Measurements from ENCODE around the gene MTR.
"Not testable (repeated sequence)": the region's sequence is repeated elsewhere in the genome, so short reads cannot be mapped to it uniquely, and the experiment has no call there.

Gene MTR

DNA sequence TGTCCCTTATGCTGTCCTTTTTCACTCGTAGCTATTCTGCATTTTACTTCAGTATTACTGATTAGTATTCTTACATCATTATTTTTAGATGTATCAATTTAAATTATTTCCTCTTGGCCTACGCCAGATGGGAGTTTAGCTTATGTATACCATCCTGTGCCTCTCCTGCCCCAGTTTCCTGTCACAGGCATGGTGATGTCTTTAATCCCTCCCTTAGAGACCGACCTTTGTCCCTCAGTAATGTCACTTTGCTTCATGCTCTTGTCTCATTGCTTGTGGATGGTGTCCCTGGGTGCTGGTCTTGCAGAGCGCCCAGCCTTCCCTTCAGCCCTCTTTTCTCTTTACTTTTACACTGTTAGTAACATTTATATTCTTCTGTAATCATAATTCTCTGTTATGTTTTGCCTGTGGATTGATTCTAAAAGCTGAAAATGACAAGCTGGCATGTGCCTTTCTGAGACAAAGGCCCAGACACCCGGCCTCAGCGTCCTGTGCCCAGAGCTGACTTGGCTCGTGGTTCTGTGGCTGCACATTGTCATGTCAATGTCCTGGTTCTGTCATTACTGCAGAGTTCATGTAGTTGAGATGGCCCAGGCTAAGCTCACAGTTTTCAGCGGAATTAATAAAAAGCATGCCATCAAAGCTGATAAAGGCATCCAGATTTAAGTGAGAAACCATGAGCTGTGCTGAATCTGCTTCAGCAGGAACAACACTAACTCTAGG is 100.7 kb downstream of the MTR start:
- DNase-seq (ENCODE audit: low read depth in 1 of 2, low spot score in 1 of 2) = no peak

DNA sequence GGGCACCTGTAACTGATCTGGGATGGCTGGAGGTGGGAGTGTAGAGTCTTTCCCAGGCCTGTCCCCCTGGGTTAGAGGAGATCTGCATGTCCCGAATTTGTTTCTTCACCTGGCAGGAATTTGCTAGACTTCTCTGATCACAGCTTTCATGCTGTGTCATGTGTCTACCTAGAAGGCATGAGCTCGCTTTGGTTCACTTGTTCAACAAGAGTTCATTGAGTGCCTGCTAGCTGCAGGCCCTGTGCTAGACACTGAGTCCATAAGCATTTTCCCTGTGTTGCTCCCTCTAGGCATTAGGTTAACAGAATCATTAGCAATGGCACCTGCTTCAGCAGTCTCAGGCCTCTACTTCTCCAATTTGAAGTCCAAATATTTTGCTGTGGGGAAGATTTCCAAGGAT is 101.6 kb downstream of the MTR start:
- DNase-seq (ENCODE audit: low read depth in 1 of 2, low spot score in 1 of 2) = no peak

DNA sequence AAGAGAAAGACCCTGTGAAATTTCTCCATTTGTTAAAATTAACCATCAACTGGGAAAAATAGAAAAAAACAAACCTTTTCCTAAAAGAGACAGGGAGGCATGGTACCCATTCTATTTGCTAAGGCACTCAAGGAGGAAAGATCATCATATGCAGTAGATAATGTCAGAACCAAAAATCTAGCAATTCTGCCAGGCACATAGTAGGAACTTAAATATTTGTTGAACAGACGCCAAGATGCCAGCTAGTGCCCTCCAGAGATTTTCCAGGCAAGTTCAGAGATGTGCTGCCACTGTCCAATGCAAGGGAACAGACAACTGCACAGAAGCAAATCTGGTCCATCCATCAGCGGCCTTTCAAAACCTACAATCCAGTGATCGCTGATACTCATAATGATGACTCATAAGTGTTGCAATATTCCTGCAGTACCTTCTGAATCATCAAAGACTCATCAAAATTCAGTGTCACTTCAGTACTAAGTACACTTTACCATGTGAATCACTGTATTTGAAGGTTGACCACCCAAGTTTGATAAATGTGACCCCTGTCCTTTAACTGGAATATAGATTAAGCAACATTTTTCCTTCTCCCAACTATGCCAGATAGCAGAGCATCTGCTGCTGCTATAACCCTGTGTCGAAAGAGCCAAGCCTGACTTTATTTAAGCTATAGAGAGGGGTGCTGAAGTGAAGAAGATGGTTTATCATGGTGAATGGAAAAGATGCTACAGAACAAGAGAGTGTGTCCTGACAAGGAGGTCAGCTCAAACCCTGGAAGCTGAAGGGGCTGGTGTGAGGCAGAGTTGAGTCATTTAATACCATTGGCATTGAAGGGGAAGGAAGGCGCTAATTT is 110.0 kb downstream of the MTR start:
- DNase-seq (ENCODE audit: low read depth in 1 of 2, low spot score in 1 of 2) = no peak

DNA sequence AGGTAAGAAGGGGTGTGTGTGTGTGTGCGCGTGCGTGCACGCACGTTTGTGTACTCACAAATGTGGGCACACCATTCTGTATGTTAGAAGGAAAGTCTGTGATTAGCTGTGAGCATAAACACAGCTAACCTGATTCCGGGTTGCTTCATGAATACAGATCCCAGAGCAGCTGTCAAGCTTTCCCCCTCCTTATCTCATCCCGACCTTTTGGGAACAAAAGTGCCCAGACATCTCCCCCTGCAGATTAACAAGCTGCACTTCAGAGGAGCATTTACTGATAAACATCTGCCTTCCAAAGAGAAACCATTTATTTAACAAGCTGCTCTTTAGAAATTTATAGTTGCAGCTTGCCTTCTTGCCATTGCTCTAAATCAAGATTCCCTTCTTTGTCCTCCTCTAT is 112.1 kb downstream of the MTR start:
- DNase-seq (ENCODE audit: low read depth in 1 of 2, low spot score in 1 of 2) = no peak

DNA sequence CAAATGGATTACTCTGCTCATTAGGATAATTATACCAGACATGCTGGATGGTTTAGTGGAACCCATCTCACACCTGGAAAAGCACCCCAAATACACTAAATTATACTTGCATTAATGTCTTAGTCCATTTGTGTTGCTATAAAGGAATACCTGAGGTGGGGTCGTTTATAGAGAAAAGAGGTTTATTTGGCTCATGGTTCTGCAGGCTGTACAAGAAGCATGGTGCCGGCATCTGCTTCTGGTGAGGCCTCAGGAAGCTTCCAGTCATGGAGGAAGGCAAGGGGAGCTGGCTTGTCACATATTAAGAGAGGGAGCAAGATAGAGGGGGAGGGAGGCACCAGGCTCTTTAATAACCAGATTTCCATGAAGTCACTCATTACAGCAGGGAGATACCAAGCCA is 113.6 kb downstream of the MTR start:
- no peak for DNase-seq (ENCODE audit: low read depth in 1 of 2, low spot score in 1 of 2)

DNA sequence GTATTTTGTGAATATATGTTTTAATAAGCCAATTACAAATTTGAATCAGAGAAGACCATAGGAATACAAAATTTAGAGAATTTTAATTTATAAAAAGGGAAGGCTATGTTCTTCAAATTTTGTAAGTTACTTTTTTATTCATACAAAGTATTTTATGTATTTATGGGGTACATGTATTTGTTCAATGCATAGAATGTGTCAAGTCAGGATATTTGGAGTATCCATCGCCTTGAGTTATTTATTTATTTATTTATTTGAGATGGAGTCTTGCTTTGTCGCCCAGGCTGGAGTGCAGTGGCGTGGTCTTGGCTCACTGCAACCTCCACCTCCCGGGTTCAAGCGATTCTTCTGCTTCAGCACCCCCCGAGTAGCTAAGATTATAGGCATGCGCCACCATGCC is 116.0 kb downstream of the MTR start:
- DNase-seq (ENCODE audit: low read depth in 1 of 2, low spot score in 1 of 2) = not testable (repeated sequence)

DNA sequence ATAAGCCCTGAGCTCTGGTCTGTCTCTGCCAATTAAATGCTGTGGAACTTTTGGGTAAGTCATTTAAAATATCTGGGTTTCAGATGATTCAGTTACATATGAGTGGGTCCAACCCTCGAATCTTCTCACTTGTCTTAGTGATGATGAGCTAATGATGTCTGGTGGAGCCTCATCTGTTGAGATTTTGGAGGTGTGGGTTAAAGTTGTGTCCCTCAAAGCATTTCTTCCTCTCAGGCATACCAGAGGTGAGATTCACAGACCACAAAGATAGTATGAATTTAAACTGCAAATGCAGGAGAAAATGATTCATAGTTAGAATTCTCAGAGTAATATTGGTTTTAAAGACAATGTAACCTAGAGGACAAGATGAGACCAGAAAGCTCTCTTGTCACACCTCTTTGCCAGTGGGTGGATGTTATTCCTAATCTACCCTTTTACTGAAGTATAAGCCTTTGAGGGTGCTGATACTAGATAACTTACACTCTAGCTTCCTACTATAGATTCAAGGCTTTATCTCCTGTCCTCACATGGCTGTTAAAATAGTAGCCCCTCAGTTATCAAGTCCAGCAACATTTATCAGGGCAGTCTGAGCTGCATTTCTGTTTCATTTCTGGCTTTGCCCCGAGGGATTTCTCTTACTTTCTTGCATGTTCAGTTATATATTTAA is 118.4 kb downstream of the MTR start:
- no peak for DNase-seq (ENCODE audit: low read depth in 1 of 2, low spot score in 1 of 2)

DNA sequence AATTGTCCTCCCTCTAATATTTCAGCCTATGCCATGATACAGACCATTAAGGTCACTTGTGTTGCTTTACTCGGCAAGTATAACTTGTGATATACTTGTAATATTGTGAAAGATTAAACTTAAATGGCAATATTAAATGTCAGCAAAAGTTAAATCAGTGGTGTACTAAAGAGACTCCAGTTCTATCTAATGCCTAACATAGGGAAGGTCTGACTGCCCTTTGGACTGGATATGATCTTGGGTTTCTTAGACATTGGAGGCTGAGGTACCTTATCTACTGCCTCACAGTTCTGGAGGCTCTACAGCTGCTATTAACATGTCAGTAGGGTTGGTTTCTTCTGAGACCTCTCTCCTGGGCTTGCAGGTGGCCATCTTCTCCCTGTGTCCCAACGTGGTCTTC is 119.3 kb downstream of the MTR start:
- no peak for DNase-seq (ENCODE audit: low read depth in 1 of 2, low spot score in 1 of 2)

DNA sequence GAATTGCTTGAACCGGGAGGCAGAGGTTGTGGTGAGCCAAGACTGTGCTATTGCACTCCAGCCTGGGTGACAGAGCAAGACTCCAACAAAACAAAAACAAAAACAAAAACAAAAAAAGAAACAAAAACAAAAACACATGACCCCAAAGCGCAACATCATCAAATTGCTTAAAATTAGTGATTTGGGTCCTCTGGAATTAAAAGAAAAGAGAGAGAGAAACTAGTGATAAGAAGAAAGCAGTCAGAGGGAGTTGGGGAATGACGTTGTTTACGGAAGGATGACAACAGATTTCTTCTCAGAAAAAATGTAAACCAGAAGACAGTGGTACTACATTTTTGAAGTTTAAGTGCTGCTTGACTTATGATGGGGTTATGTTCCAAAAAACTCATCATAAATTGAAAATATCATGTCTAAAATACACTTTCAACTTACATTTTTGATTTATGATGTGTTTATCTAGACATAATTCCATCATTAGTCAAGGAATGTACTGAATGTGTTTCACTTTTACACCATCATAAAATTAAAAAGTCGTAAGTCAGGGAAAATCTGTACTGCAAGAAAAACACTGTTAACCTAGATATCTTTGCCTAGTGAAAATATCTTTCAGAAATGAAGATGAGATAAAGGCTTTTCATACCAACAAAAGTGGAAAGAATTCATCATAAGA is 121.2 kb downstream of the MTR start:
- DNase-seq (ENCODE audit: low read depth in 1 of 2, low spot score in 1 of 2) = no peak

DNA sequence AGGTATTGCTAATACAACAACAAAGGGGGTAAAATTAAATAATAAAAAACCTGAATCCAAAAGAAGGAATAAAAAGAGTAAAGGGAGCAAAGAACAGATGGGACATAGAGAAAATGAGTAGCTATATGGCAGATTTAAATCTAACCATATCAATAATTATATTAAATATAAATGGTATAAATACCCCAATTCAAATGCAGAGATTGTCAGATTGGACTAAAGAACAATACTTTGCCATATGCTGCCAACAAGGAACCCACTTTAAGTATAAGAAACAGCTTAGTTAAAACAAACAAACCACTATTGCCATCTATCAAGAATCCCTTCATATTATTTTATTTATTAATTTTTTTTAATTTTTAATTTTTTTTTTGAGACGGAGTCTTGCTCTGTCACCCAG is 122.4 kb downstream of the MTR start:
- DNase-seq (ENCODE audit: low read depth in 1 of 2, low spot score in 1 of 2) = no peak

DNA sequence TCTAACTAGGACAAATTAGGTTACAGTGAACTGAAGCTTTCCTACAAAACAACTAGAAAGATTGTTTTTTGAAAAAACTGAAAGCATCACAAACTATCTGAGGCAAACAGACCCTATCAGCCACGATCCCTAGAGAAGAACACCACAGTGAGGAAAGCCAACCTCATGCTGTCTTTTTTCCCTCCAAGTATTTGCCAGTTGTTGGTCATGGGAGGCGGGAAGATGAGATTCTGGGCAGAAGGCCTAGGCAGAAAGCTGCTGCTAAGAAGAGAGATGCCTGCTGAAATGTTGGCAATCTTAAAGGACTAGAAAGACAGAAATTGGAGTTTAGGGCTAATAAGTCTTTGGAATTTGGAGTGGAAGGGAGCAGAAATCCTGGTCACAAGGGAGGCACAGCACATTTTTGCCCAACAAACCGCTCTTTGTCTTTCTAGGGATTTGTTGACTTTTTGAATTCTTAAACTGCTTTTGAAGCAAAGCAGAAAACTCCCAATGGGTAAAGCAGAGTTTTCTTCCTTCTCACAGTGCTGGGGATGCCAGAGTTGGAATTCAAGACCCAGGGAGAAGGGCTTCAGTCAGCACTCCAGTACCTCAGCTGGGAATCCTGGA is 125.3 kb downstream of the MTR start:
- DNase-seq (ENCODE audit: low read depth in 1 of 2, low spot score in 1 of 2) = no peak

DNA sequence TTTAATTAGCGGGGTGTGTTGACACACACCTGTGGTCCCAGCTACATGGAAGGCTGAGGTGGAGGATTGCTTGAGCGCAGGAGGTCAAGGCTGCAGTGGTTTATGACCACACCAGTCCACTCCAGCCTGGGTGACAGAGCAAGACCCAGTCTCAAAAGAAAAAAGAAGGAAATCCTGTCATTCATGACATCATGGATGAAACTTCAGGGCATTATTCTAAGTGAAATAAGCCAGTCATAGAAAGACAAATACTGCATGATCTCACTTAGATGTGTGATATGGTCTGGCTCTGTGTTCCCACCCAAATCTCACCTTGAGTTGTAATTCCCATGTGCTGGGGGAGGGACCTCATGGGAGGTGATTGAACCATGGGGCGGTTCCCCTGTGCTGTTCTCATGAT is 126.5 kb downstream of the MTR start:
- DNase-seq (ENCODE audit: low read depth in 1 of 2, low spot score in 1 of 2) = no peak

DNA sequence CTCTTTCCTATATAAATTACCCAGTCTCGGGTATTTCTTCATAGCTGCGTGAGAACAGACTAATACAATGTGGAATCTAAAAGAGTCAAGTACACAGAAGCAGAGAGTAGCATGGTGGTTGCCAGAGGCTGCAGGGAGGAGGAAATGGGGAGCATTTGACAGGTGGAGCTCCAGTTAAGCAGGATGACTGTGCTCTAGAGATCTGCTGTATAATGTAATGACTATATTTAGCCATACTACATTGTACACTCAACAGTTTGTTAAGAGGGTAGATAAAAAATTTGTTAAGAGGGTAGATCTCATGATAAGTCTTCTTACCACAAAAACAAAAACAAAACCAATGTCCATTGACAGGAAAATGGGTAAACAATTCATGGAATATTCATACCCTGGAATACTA is 127.1 kb downstream of the MTR start:
- DNase-seq (ENCODE audit: low read depth in 1 of 2, low spot score in 1 of 2) = no peak

DNA sequence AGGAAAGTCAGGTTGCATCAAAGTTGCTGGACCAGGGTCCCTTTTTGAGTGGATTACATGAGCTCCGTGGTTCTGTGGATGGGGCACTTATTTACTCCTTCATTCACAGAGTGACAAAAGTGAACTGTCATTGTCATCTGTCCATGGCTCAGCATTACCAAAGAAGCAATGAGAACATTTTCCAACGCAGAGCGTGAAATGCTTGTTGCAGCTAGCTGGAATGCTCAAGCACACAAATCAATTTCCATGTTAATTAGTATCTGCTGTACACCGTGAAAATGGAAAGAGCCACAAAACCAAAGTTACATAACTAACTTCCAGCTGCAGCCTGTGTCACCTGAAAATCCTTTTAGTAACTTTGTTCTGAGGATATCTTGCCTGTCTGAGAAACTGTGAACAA is 130.3 kb downstream of the MTR start:
- no peak for DNase-seq (ENCODE audit: low read depth in 1 of 2, low spot score in 1 of 2)

DNA sequence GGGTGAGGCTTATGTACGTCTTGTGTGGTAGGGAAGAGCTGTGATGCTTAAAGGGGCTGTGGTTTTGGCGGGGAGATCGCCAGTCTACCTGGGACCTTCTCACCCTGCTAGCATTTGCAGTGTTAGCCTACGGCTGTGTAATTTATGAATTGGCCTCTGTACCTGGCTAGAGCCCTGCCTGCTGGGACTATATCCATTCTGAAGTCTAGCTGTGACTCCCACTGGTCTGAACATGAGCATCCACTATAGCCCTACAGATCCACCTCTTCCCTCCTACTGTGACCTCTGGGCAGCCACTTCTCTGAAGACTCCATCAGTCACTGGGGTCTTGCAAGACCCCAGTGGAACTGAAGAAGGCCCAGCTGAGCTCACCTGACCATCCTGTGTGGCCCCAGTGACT is 135.4 kb downstream of the MTR start:
- no peak for DNase-seq (ENCODE audit: low read depth in 1 of 2, low spot score in 1 of 2)

DNA sequence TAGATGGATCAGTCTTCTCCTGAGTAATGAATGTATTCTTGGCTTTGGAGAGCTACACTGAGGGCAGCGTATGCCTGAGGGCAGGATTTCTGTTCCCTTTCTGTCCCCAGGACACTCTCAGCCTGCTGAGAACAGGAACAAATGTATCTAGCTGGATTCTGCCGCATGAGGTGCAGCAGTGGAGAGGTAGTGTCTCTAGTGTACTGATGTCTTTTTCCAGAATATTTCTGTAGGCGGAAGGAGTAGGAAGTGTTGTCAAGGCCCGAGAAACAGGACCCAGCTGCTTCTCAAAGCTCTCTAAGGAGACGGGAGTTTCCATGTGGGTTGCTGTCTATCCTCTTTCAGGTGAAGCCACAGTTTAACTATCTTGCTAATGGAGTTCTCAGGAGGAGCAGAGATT is 143.7 kb downstream of the MTR start:
- DNase-seq (ENCODE audit: low read depth in 1 of 2, low spot score in 1 of 2) = no peak

DNA sequence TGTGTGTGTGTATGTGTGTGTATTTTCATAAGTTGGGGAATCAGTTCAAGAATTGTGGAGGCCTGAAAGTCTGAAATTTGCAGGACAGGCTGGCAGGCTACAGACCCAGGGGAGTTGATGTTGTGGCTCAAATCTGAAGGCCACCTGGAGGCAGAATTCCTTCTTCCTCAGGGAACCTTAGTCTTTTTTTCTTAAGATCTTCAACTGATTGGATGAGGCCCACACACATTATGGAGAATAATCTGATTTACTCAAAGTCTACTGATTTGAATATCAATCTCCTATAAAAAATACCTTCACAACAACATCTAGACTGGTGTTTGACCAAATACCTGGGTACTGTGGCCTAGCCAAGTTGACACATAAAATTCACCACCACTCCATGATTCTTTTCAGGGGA is 147.3 kb downstream of the MTR start:
- DNase-seq (ENCODE audit: low read depth in 1 of 2, low spot score in 1 of 2) = no peak

DNA sequence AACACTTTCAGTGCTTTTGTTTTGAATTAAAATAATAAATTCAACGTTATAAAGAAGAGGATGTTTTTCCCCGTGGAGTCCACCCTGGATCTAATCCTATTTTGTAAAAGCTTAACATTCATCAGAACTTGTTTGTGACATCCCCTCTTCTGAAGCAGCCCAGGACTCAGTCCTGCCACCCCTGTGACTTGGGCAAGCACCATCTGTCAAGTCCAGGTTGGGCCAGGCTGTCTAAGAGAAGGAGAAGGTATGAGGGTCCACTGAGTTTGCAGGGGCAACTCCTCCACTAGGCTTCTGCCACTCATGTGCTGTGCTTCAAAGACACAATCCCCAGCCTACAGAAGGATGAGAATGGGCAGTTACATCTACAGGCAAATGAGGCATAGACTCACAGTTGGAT is 149.5 kb downstream of the MTR start:
- no peak for DNase-seq (ENCODE audit: low read depth in 1 of 2, low spot score in 1 of 2)

DNA sequence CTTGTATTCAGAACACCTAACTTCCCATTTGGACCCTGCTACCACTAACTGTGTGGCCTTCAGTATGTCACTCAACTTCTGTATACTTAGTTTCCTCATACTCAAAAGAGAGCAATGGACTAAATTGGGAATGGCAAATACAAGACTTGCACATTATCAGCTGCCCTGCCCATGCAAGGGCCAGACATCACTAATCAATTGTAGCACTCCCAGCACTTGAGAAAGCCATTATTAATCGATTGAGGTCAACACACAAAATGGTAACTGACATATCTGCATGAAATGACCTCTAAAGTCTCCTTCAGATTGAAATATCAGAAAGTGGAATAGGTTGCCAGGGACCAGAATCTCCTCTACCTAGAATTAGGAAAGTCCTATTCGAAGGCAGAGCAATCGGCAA is 149.9 kb downstream of the MTR start:
- no peak for DNase-seq (ENCODE audit: low read depth in 1 of 2, low spot score in 1 of 2)

DNA sequence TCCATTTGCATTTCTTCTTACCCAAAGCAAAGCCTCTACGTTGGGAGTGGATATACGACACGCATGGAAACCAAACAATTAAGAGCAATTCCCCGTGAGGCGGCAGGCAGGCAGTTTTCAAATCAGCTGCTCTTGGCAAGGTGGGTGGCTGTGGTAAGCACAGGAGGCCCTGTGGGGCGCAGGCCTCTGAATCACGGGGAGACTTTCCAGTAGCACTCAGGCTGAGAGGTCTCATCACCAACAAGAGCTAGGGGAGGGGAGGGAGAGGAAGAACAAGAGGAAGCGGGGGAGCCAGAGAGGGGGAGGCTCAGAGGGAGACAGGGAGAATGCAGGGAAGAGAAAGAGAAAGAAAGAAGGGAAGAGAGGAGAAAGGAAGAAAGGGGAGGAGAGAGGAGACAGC is 152.7 kb downstream of the MTR start:
- DNase-seq (ENCODE audit: low read depth in 1 of 2, low spot score in 1 of 2) = no peak

DNA sequence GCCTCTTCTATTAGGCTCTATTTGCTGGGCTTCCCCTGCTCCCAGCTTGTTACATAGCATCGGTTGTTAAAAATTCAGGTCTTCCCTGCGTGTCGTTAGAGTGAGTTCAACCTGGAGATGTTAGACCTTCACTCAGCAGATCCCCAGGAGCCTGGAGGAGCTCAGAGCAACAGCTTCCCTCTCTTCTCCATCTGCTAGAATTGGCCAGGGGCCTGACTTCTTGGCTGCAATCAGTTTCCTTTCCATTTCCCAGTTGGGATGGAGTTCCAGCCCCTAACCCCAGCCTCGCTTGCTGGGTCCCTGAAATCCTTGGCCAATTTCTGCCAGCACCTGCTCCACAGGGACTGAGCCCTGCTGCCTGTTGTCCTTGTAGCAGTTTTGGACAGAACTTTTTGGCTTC is 153.3 kb downstream of the MTR start:
- no peak for DNase-seq (ENCODE audit: low read depth in 1 of 2, low spot score in 1 of 2)
